PC-9 (cell line): ENCODE data around the gene SYNGR2.

Source experiments
- CTCF ChIP-seq: fragments of 200-600 bp; sonication (generic); conservative IDR thresholded peaks from 2 replicates; pipeline ENCODE4 v1.6.1; 2017; ENCODE audit warnings: mixed run types, antibody characterized with exemption, mild to moderate bottlenecking, moderate library complexity
- EZH2 ChIP-seq: fragments of 200-600 bp; sonication (generic); IDR thresholded peaks from 2 replicates; pipeline ENCODE4 v1.8.0; 2017; ENCODE audit warnings: antibody characterized with exemption, low read depth

GRCh38 chr17:78134899-78135385, 33.4 kb upstream of the SYNGR2 start:
- TF ChIP-seq CTCF (no peak), EZH2 (no peak)
